Ishikawa (cell line): ENCODE data around the gene DSCAML1.

Experiments used
- CEBPB ChIP-seq: IDR thresholded peaks from 2 replicates; pipeline ENCODE4 v1.6.1; 2012
- EGR1 ChIP-seq: IDR thresholded peaks from 2 replicates; pipeline ENCODE4 v1.6.1; 2012
- EP300 ChIP-seq: IDR thresholded peaks from 2 replicates; pipeline ENCODE4 v1.6.1; 2012; ENCODE audit warnings: borderline replicate concordance
- RAD21 ChIP-seq: IDR thresholded peaks from 2 replicates; pipeline ENCODE4 v1.6.1; 2012; ENCODE audit warnings: low read depth
- ZBTB7A ChIP-seq: IDR thresholded peaks from 2 replicates; pipeline ENCODE4 v1.6.1; 2012; ENCODE audit warnings: low read depth
- TF ChIP-seq, protein P1 (sequence below): IDR thresholded peaks from 2 replicates; pipeline ENCODE4 v1.6.1; 2012; ENCODE audit warnings: low read depth, mild to moderate bottlenecking

GRCh38 chr11:117468888-117469287 is 328.1 kb downstream of the DSCAML1 start:
- TF ChIP-seq EP300: no peak
- no peak for TF ChIP-seq RAD21
- no peak for TF ChIP-seq CEBPB
- no peak for TF ChIP-seq EGR1
- no peak for TF ChIP-seq ZBTB7A
- TF ChIP-seq, protein P1, sequence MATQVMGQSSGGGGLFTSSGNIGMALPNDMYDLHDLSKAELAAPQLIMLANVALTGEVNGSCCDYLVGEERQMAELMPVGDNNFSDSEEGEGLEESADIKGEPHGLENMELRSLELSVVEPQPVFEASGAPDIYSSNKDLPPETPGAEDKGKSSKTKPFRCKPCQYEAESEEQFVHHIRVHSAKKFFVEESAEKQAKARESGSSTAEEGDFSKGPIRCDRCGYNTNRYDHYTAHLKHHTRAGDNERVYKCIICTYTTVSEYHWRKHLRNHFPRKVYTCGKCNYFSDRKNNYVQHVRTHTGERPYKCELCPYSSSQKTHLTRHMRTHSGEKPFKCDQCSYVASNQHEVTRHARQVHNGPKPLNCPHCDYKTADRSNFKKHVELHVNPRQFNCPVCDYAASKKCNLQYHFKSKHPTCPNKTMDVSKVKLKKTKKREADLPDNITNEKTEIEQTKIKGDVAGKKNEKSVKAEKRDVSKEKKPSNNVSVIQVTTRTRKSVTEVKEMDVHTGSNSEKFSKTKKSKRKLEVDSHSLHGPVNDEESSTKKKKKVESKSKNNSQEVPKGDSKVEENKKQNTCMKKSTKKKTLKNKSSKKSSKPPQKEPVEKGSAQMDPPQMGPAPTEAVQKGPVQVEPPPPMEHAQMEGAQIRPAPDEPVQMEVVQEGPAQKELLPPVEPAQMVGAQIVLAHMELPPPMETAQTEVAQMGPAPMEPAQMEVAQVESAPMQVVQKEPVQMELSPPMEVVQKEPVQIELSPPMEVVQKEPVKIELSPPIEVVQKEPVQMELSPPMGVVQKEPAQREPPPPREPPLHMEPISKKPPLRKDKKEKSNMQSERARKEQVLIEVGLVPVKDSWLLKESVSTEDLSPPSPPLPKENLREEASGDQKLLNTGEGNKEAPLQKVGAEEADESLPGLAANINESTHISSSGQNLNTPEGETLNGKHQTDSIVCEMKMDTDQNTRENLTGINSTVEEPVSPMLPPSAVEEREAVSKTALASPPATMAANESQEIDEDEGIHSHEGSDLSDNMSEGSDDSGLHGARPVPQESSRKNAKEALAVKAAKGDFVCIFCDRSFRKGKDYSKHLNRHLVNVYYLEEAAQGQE: no peak
